Spinal cord (tissue), 10 donors: ENCODE results near the gene PCSK2. TPM values are rescaled to one million over a fixed set of nuclear protein-coding genes. Genes with fewer than 3 reads are reported as not detected.

ENCODE experiments used
- DNase-seq, 6 donors: peaks; one replicate each; pipeline versions ENCODE4 v3.0.0 to v3.0.0-alpha.2; 2013 to 2015; ENCODE audit warnings: low spot score in 6 of 6, low read depth in 4 of 6
- H3K27ac ChIP-seq: one replicate; pipeline ENCODE4 v1.5.1; 2013; ENCODE audit warnings: low read depth, low read length, control low read depth
- H3K27me3 ChIP-seq: one replicate; pipeline ENCODE4 v1.6.1; 2013; ENCODE audit warnings: low read length; ENCODE audit not compliant: control insufficient read depth, insufficient read depth
- H3K36me3 ChIP-seq: one replicate; pipeline ENCODE4 v1.6.1; 2013; ENCODE audit warnings: low read length; ENCODE audit not compliant: control insufficient read depth, insufficient read depth
- H3K4me1 ChIP-seq: one replicate; pipeline ENCODE4 v1.6.1; 2013; ENCODE audit warnings: low read length; ENCODE audit not compliant: control insufficient read depth, insufficient read depth
- H3K4me3 ChIP-seq: one replicate; pipeline ENCODE4 v1.5.1; 2013; ENCODE audit warnings: low read depth, low read length, control low read depth
- H3K9me3 ChIP-seq: one replicate; pipeline ENCODE4 v1.6.1; 2013; ENCODE audit warnings: low read length; ENCODE audit not compliant: control insufficient read depth, insufficient read depth
- WGBS: methylation state at CpG from one replicate; pipeline ENCODE4 v1.1.5; 2013; ENCODE audit warnings: missing lambda C conversion rate; ENCODE audit not compliant: insufficient coverage; 5-methylcytosine and 5-hydroxymethylcytosine counted together
- polyA plus RNA-seq, 2 donors: library from polyadenylated mRNA; unstranded; fragments of 120-200 nt; gene quantifications; one replicate each; pipeline ENCODE4 v1.2.1, GENCODE V29; 2013; ENCODE audit not compliant: insufficient read length in 2 of 2
- total RNA-seq, 2 donors: library from RNA; depleted of rRNA in 1 of 2; stranded (reverse); fragments of 120-200 nt in 1 of 2; fragments of >200 nt in 1 of 2; gene quantifications; one replicate each; pipeline versions ENCODE4 v1.2.3 to v1.2.4, GENCODE V29; 2013 to 2014
- donor health status: healthy.

PCSK2 gene
- total and polyA plus RNA-seq, 4 donors, result 6.6 to 28.0 (median 23.6) TPM

DNA sequence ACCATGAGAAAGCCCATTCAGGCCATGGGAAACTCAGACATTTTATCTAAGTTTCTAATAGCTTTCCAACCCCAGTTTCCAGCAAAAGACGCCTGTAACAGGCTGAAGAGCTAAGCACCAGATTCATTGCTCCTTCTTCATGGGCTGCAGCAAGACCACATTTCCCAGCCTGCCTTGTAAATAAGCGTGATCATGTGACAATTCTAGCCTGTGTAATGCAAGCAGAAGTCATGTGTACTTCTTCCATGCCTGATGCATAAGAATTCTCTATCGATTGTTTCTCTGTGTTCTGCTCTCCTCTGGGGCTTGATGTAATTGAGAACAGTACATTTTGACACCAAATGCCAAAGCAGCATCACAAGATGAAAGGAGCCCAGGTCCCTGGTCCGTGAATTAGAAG is 6.8 kb downstream of the PCSK2 start:
- H3K4me1 ChIP-seq, result peaks cover 5% of the 10 kb centered on the region
- H3K27me3 ChIP-seq, result peaks cover 13% of the 10 kb centered on the region
- H3K27ac ChIP-seq, result no peak overlapping the region
- 94% methylated on average over 2 of the region's 4 CpGs for WGBS
- no peaks in the 10 kb centered on the region for H3K36me3 ChIP-seq
- no peak overlapping the region for H3K4me3 ChIP-seq
- DNase-seq, result peak in 1 of 6 donors; percentile 20
- H3K9me3 ChIP-seq, result no peaks in the 10 kb centered on the region

DNA sequence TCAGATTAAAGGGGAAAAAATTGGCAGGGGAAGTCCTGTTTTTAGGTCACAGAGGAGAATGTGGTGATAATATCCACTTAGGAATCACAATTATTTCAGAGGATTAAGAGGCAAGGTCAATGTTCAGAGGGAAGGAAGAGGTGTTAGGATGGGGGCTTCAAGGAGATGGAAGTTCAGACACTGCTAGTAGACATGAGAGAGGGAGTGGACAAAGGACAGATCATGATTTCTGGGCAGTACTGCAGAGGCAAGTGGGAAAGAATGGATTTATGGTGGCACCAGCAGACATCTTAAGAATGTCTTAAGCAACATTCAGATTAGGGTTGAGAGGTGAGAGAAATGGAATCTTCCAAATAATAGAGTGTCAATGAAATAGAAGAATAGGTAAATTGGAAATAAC is 9.9 kb downstream of the PCSK2 start:
- Histone ChIP-seq H3K27ac (no peak overlapping the region), H3K4me1 (no peaks in the 10 kb centered on the region), H3K36me3 (no peaks in the 10 kb centered on the region), H3K9me3 (no peaks in the 10 kb centered on the region), H3K4me3 (no peak overlapping the region), H3K27me3 (no peaks in the 10 kb centered on the region)
- no peak for DNase-seq

DNA sequence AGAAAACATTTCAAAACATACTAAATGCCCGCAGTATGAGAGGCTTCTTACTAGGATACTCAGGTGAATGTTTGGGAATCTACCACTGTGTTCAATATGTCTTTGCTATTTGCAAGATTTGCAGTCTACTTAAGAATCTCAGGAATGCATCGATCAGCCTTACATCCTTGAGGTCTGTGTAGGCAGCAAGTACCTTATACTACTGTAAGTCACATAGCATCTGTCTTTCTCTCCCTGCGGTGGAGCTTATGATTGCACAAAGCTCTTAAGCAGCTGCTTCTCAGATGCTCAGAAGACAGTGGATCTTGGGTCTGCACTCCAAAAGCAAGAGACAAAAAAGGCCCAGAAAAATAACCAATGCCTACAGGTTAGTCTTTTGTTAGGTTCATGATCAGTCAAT is 21.4 kb downstream of the PCSK2 start:
- Histone ChIP-seq H3K27ac (no peak overlapping the region), H3K27me3 (no peaks in the 10 kb centered on the region), H3K9me3 (no peaks in the 10 kb centered on the region), H3K4me1 (no peaks in the 10 kb centered on the region), H3K4me3 (no peak overlapping the region), H3K36me3 (no peaks in the 10 kb centered on the region)
- DNase-seq, result peak in 1 of 6 donors; percentile 71
- 100% methylated on average over 1 of the region's 3 CpGs for WGBS

DNA sequence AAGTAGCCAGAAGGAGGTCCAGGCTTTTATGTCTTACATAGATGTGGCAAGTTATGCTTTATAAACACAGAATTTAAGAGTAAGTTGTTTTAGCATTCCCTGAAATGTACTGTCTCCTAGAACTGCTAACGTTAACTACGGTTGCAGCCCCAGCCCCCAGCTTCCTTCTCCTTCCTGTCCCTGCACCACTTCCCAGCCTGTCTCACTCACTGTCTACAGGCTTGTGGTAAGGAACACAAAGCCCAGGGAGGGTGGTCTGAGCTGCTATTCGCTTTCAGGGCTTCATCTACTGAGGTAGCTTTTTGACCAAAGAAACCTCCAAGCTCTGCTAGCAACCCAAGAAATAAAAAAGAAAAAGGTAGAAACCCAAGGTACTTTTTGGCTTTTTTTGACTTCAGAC is 35.9 kb downstream of the PCSK2 start:
- Histone ChIP-seq H3K27ac (no peak overlapping the region), H3K27me3 (no peaks in the 10 kb centered on the region), H3K36me3 (no peaks in the 10 kb centered on the region), H3K9me3 (no peaks in the 10 kb centered on the region), H3K4me1 (no peaks in the 10 kb centered on the region), H3K4me3 (no peak overlapping the region)
- no peak for DNase-seq
- 57% methylated on average over 1 of the region's 3 CpGs for WGBS

DNA sequence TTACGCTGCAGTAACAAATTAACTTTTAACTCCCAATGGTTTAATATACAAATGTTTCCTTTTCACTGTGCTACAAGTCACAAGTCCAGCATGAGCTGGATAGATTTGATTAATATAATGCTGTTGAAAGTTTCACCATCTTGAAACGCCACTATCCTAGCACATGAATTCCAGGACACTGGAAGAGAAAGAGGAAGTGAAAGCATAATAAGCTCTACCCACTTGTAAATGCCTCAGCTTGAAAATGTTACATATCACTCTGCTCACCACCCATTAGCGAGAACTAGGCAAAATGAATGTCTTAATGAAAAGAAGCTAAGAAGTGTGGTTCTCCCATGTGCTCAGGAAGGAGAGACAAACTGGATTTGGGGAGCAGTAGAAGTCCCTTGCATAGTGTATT is 46.9 kb downstream of the PCSK2 start:
- no peaks in the 10 kb centered on the region for H3K36me3 ChIP-seq
- H3K27me3 ChIP-seq, result no peaks in the 10 kb centered on the region
- H3K9me3 ChIP-seq, result no peaks in the 10 kb centered on the region
- H3K4me1 ChIP-seq, result no peaks in the 10 kb centered on the region
- no peak for DNase-seq
- no peak overlapping the region for H3K27ac ChIP-seq
- WGBS, result no CpG with 5 or more reads among the region's 3 CpGs
- H3K4me3 ChIP-seq, result no peak overlapping the region

DNA sequence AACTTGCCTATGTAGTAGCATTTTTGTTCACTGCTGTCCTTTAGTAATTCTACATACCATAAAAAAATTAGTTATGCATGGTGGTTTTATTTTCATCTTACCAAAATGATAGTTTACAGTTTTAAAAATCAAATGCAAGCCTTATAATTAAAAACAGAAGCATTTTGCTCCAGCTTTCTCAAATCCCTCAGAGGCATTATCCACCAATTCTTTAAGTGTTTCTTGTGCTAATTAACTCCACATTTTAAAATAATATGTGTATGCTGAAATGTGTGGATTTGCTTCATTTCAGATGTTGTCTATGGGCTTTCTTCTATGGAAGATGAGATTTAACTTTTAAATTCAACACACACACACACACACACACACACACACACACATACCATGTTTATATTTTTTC is 49.3 kb downstream of the PCSK2 start:
- DNase-seq, result peak in 1 of 6 donors; percentile 70
- no peak overlapping the region for H3K4me3 ChIP-seq
- H3K4me1 ChIP-seq, result no peaks in the 10 kb centered on the region
- H3K27ac ChIP-seq, result no peak overlapping the region
- no peaks in the 10 kb centered on the region for H3K9me3 ChIP-seq
- H3K27me3 ChIP-seq, result no peaks in the 10 kb centered on the region
- no peaks in the 10 kb centered on the region for H3K36me3 ChIP-seq

DNA sequence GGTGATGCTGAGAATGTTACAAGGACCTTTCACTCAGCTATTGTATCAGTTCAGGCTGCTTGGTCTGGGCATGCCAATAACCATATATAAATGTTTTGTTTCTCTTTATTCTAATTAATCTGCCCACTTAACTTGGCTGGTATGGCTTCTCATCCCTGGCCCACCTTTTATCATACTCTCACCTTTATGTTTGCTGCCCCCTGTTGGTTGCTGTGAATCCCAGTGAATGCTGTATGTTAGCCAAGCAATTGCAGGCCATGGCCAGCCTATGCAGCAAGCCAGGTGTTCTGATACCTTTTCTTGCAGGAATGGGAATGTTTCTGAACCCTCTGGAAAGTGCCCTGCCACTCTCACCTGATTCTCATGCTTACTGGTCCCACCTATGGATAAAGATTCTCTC is 54.6 kb downstream of the PCSK2 start:
- no peak overlapping the region for H3K4me3 ChIP-seq
- no peak for DNase-seq
- no peaks in the 10 kb centered on the region for H3K9me3 ChIP-seq
- no peaks in the 10 kb centered on the region for H3K36me3 ChIP-seq
- H3K27ac ChIP-seq, result no peak overlapping the region
- H3K27me3 ChIP-seq, result no peaks in the 10 kb centered on the region
- H3K4me1 ChIP-seq, result no peaks in the 10 kb centered on the region

DNA sequence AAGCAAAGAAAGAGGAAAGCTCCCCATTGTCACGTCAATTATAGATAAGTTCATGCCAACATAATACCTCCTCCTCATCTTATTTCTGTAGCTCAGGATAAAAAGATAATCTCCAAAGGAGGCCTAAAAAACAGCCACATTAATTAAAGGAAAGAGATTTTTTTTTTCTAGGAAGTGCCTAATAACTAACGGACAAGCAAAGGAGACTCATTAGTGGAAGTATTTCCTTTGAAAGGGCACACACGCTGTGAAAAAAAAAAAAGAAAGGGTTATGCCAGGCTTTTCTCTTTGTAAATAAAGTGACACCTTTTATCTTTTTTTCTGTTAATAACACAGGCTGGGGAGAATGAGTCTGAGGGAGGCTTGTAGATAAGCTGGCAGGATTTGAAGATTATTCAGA is 55.7 kb downstream of the PCSK2 start:
- Histone ChIP-seq H3K27me3 (no peaks in the 10 kb centered on the region), H3K36me3 (no peaks in the 10 kb centered on the region), H3K27ac (no peak overlapping the region), H3K9me3 (no peaks in the 10 kb centered on the region), H3K4me3 (no peak overlapping the region), H3K4me1 (no peaks in the 10 kb centered on the region)
- DNase-seq, result no peak
- WGBS, result no CpG with 5 or more reads among the region's 3 CpGs

DNA sequence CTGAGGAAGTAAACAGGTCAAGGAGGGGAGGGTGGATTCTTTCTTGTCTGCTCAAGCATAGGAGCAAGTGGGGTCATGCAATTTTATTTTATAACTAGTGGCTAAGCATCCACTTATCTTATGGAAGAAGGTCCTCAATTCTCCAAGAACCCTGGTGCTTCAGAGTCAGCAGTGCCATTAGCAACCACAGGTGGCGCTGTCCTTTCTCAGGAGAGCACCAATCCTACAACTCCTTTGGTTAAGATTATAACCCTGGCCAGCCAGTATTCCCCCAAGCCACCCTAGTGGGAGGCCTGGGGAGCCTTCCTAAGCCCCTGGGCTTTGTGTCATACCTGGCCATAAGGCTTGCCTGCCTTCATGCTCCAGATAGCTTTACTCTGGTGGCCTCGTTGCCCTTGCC is 60.7 kb downstream of the PCSK2 start:
- Histone ChIP-seq H3K4me3 (no peak overlapping the region), H3K27ac (no peak overlapping the region), H3K9me3 (no peaks in the 10 kb centered on the region), H3K4me1 (no peaks in the 10 kb centered on the region), H3K27me3 (no peaks in the 10 kb centered on the region), H3K36me3 (no peaks in the 10 kb centered on the region)
- whole genome bisulfite sequencing, result 100% methylated on average over 1 of the region's 2 CpGs
- DNase-seq, result no peak

DNA sequence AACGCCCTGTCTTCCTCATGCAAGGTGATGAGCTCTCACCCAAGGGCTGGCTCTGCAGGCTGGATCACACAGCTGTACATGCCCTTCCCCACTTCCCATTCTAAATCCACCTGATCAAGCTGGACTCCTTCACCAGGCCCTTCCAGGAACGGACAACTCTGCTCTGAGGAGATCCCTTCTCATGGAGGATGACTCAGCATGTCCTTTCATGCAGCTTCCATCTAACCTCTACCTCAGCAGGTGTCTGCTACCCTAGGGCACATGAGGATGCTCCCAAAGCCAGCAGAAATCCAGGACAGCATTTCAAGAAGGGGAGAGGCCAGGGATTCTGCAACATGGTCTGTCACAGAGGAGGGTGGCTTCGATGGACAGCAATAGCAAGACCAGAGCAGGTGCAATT is 61.2 kb downstream of the PCSK2 start:
- H3K9me3 ChIP-seq, result no peaks in the 10 kb centered on the region
- H3K4me3 ChIP-seq, result no peak overlapping the region
- H3K4me1 ChIP-seq, result no peaks in the 10 kb centered on the region
- DNase-seq, result no peak
- 68% methylated on average over 2 of the region's 3 CpGs for WGBS
- H3K36me3 ChIP-seq, result no peaks in the 10 kb centered on the region
- no peaks in the 10 kb centered on the region for H3K27me3 ChIP-seq
- no peak overlapping the region for H3K27ac ChIP-seq
